Esophagus mucosa (tissue), 1 donor: ENCODE data around the gene MYMX. TPM values are rescaled to one million over a fixed set of nuclear protein-coding genes. Genes with fewer than 3 reads are reported as not detected.

ENCODE experiments used
- ATAC-seq: fragments of 200-7000 bp; cut with Tn5 transposase; one replicate; pipeline ENCODE4 v1.9.1; 2020
- total RNA-seq: library from RNA; stranded (reverse); gene quantifications from one replicate; pipeline ENCODE4 v1.2.4, GENCODE V29; 2023
- donor health status: DM: yes; HTN: yes; CAD: no.

MYMX gene
- total RNA-seq, 1 donor from 2014 or later: 0.44 TPM

GRCh38 chr6:44253307-44254101 lies 36.8 kb downstream of the MYMX start:
- no peak for ATAC-seq

DNA sequence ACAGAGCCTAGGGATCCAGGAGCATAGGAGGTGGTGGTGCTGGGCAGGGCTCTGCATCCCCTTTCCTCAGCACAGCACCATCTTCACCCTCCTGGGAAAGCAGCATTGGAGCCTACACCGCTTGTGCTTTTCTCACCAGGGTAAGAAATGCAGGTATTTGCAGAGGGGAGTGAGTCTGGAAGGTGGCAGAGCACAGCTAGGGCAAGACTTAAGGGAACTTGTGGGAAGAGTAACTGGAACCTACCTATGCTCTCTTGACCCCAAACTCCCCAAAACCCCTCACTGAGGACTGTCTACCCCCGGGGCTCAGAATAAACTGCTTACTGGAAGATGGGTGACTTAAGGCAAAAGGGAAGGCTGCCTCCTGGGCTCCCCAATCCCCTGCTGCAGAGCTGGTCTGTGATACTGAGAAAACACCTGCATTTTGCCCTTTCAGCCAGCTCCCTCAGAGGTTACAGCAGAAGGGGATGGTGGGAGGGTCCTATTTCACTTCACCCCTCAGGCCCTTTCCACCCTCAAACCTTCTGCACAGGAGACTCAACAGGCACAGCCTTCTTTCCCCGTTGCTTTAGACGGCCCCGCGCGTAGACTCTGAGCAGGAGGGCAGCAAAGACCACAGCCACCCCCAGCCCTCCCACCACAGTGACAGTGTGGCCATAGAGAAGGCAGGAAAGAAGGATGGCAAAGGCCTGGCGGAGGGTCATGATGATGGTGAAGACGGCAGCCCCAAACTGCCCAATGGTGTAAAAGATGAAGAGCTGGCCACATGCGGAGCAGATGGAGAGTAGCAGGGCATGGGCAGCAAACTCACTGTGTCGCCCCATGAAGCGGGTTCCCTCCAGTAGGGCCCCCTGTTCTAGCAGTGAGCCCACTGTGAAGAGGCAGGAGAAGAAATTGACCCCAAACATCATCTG lies 37.7 kb downstream of the MYMX start:
- ATAC-seq: no peak

- peak; percentile 2 for ATAC-seq
These were observed 38.5 kb downstream of the MYMX start for GRCh38 chr6:44255105-44255808.

- ATAC-seq: no peak
These were observed 39.4 kb downstream of the MYMX start for GRCh38 chr6:44255871-44256774.

DNA sequence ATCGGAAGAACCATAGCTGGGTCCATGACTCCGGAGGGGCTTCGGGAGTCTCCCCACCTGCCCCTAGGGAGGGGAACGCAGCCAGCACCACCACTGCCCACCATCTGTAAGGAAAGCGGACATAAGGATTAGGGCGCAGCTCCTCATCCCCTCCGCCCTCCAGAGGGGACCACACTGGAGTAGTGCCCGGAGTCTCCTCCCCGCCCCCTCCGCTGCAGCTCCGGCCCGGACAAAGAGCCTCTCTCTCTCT lies 40.0 kb downstream of the MYMX start:
- peak; percentile 14 for ATAC-seq

DNA sequence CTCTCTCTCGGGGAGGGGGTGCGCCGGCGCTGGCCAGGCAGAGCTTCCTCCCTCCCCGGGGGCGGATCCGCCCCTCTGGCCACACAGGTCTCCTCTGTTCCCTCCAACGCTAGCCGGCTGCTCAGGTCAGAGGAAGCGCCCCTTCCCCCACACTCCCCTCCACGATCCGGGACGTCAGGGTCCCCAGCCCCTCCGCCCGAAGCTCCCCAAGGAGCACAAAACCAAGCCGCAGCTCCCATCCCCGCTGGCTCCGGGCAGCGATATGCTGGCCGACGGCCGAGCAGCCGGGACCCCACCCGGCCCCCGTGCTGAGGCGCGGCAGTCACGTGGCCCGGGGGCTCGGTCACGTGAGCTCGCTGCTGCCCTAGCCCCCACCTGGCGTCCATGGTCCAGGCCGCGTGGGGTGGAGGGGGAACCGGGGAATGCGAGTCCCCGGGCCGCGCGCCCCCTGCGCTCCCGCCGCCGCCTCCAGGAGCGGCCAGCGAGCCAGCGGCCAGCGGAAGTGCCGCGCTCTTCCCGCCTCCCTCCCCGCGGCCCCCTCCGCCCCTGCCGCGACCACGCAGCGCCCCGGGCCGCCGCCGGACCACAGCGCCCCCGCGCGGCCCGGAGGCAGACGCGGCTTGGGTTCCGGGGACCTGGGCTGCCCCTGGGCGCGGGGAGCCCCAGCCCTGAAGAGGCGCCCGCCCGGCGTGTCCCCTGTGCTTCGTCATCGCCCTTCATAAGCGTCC lies 40.5 kb downstream of the MYMX start, which contains the start of gene SLC35B2:
TSS of gene SLC35B2 (minus strand) at position 504 of the 728 bp plus-strand sequence. CDS start at position 386, 118 bp downstream.
- peak; percentile 69 for ATAC-seq

GRCh38 chr6:44257753-44258324 lies 41.1 kb downstream of the MYMX start:
- ATAC-seq: no peak

- ATAC-seq: no peak
These were observed 41.7 kb downstream of the MYMX start for GRCh38 chr6:44258325-44258863.

DNA sequence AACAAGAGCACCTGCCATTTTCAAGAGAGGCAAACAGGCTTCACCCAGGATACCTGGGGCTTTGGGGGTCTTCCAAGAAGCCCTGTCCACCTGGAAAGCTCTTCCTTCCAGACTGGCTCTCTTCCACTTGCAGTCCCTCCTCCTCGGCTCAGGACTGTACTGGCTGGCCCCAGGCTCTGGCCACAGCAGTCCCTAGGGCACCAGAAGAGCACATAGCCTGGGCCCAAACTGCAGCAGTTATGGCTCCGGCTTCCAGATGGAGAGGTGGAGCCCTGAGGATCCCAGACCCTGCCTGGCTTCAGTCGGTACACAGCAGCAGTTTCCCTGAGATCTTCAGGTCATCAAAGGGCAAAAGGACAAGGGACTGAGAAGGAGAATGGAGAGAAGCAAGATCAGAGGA lies 42.2 kb downstream of the MYMX start:
- no peak for ATAC-seq

DNA sequence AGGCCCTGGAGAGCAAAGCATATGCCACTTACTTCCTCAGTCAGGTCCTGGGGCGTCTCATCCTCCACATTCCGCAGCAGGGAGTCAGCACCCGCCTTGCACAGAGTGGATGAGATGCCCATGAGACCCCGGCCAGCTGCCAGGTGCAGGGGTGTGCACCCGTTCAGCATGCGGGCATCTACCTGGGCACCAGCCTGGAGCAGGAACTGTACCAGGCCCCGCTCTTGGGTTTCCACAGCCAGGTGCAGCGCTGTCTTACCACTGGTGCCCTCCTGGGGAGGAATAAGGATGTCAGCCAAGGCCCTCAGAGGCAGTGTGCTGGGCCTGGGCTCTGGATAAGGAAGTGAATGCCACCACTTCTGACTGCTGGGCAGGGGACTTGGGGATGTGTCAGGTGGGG lies 43.3 kb downstream of the MYMX start:
- no peak for ATAC-seq

DNA sequence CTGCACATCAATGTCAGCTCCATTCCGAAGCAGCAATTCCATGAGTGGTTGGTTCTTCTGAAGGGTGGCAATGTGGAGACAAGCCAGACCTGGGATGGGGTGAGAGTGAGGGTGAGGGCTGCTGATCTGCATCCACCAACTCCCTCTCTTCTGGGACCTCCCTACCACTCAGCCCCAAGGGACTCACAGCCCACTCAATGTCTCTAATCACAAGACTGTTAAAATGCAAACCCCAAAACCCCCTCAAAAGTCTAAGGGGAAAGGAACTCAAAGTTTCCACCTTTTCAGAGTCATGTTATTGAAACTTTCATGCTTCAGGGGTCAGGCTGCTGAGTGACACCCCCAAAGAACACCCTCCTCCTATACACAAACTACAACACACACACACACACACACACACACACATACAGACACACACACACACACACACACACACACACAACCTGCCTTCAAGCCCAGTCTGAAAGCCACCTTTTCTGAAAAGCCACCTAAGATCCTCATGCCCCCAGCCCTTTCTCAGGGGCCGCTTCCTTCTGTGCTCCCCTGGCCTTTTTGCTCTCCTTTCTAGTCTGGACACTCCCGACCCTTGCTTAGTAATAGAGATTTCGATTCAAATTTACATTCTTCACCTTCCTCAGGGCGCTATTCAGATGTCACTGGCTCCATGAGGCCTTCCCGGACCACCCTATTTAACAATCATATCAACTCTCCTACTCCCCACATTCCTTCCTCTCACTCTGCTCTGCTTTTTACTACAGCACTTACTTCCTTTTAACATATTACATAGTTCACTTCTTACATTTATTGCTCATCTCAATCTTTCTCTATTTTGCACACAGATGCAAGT lies 43.9 kb downstream of the MYMX start:
- ATAC-seq: no peak

DNA sequence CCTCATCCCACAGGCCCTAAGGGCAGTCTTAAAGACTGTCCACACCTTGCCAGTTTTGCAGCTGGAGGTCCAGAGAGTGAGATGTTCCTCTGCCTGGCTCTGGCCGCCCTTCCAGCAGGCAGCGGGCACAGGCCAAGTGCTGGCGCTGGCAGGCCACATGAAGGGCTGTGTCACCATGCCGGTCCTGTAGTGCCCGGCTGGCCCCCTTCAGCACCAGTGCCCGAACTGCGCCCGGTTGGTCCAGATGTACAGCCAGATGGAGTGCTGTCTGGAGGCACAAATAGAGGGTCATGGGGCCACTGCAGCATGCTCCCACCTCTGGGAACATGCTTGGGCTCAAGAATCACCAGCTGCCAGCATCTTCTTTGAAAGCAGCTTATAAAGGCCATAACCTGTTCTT lies 44.9 kb downstream of the MYMX start:
- ATAC-seq: no peak

DNA sequence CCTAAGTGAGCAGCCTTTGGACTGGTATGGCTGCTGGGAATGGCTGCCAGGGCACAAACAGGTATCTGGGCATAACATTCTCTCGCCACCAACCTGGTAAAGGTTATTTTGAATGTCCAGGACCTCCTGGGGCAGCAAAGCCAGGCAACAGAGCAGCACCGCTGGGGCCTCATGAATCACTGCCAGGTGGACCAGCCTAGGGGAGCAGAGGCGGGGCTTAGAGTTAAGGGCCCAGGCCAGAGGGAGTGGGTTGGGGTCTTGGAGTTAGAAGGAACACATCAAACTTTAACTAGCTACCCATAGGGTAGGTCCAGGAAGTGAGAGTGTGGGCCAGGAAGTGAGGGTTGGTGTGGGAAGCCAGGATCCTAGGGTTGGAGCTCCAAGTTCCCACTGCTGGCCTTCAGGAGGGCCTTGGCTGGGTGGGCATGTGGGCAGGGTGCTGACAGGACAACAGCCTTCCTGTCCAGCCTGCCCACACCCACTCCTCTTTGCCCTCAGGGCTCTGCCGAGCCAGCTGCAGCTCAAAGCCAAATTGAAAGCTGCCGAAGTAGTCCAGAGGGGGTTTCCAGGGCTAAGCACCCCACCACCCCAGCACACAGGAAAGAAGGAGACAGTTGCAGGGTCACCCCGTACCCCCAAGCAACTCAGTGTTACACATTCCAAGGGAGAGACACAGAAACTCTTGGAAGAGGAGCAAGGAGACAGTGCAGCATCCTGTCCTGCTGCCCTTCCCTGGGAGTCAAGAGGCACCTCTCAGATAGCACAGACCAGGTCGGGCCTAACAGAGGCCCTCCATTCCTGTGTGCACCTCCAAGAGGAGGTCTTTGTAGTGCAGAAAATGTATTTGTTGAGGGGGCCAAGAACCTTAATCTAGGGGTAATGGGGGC lies 46.0 kb downstream of the MYMX start:
- ATAC-seq: no peak

DNA sequence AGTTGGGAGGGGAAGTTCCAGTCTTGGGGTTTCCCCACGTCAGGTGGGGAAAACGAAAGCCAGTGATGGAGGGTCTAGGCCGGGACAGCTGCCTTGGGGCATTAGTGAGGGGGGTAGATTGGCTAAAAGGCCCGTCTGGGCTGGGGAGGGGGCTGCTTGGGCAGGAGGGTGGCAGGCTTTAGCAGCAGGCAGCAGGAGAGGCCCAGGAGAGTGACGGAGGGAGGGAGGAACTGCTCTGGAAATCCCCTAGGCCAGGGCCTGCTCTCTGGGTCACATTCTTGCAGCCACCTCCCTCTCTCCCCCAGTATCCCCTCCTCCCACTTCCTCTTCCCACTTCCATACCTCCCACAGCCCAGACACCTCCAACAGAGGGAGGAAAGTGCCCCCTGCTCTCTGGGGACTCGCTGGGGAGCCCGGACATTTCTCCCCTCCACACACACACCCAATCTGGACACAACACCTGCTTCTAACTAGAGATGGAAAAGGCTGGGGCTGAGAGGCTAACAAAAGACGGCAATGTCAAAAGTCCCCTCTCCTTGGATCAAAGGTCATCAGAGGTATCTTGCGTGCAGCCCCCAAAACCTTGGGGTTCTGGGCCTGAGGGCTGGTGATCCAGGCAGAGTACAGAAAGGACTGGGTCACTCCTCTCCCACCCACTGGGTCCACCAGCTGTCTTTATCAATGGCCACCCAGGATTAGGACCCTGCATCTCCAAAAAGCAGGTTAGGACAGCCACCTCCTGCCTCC lies 46.8 kb downstream of the MYMX start:
- ATAC-seq: no peak

- peak; percentile 22 for ATAC-seq
These were observed 47.7 kb downstream of the MYMX start for GRCh38 chr6:44264154-44265006.

DNA sequence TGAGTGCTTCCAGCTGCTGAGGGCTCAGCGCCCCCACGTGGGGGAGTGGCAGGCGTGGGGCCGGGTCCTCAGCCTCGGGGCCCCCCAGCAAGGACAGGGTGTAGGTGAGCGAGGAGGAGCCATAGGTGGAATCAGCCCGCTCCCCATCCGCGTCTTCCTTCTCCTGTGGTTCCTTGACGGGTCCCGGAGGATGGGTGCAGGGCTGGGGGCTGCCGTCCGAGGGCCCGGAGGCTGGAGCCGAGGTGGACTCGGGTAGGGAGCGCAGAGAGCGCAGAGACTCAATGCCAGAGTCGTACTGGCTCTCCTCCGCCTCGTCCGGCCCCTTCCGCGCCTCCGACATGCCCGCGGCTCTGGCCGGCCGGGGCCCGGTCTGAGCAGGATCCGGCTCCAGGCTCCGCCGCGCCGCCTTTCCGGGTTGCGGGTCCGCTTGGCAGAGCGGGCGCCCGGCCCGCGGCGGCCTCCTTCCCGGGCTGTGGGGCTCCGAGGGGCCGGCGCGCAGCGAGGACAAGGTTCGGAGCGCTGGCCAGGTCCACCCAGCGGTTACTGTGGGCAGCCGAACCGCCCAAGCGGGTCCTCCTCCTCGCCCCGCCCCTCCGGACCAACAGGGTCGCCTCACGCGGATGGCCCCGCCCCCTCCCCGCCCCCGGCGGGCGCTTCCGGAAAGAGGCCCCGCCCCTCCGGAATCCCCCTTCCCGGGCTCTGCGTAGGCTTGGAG lies 48.4 kb downstream of the MYMX start, which contains the start of gene NFKBIE:
TSS of gene NFKBIE (minus strand) at position 545 of the 715 bp plus-strand sequence. CDS start at position 340, 205 bp downstream.
- peak; percentile 78 for ATAC-seq
